Upper lobe of right lung (tissue), 1 donor: Measurements from ENCODE around the gene ZIC4. TPM values are rescaled to one million over a fixed set of nuclear protein-coding genes. Genes with fewer than 3 reads are reported as not detected.

Experiments used
- ATAC-seq: fragments of 200-7000 bp; cut with Tn5 transposase; one replicate; pipeline ENCODE4 v1.9.1; 2020; ENCODE audit warnings: mild to moderate bottlenecking, moderate library complexity
- DNase-seq: peaks from one replicate; pipeline ENCODE4 v3.0.0-alpha.2; 2020
- H3K27ac ChIP-seq: fragments of 200-600 bp; one replicate; pipeline ENCODE4 v1.8.0; 2022
- H3K27me3 ChIP-seq: fragments of 200-600 bp; one replicate; pipeline ENCODE4 v1.8.0; 2022; ENCODE audit warnings: mild to moderate bottlenecking
- H3K36me3 ChIP-seq: fragments of 200-600 bp; one replicate; pipeline ENCODE4 v1.8.0; 2022
- H3K4me1 ChIP-seq: fragments of 200-600 bp; one replicate; pipeline ENCODE4 v1.8.0; 2022
- H3K4me3 ChIP-seq: fragments of 200-600 bp; one replicate; pipeline ENCODE4 v1.8.0; 2022; ENCODE audit warnings: mild to moderate bottlenecking
- H3K9me3 ChIP-seq: fragments of 200-600 bp; one replicate; pipeline ENCODE4 v1.8.0; 2022
- CTCF ChIP-seq: fragments of 200-600 bp; IDR thresholded peaks from one replicate; pipeline ENCODE4 v1.8.0; 2022; ENCODE audit warnings: antibody characterized with exemption
- intact Hi-C: fragments of 100-400 bp; cut with DNase I; formaldehyde crosslinking; loops from one replicate; pipeline ENCODE4 v1.11.0; 2022
- long read RNA-seq: library from polyadenylated mRNA; unstranded; transcript quantifications from one replicate; pipeline ENCODE4 v2.0.0, GENCODE V29; 2021
- total RNA-seq: library from RNA; stranded (reverse); fragmentation: NEBNext Ultra II Directional; extraction: Animal tissue kit (Norgen Biotek cat#: 25700); gene quantifications from one replicate; pipeline ENCODE4 v1.2.1, GENCODE V29; 2021
- donor health status: DM: no; HTN: yes; CAD: no; lungs with severe emphysema.

ZIC4 gene
- not detected for total RNA-seq
- long read RNA-seq: 0 reads

DNA sequence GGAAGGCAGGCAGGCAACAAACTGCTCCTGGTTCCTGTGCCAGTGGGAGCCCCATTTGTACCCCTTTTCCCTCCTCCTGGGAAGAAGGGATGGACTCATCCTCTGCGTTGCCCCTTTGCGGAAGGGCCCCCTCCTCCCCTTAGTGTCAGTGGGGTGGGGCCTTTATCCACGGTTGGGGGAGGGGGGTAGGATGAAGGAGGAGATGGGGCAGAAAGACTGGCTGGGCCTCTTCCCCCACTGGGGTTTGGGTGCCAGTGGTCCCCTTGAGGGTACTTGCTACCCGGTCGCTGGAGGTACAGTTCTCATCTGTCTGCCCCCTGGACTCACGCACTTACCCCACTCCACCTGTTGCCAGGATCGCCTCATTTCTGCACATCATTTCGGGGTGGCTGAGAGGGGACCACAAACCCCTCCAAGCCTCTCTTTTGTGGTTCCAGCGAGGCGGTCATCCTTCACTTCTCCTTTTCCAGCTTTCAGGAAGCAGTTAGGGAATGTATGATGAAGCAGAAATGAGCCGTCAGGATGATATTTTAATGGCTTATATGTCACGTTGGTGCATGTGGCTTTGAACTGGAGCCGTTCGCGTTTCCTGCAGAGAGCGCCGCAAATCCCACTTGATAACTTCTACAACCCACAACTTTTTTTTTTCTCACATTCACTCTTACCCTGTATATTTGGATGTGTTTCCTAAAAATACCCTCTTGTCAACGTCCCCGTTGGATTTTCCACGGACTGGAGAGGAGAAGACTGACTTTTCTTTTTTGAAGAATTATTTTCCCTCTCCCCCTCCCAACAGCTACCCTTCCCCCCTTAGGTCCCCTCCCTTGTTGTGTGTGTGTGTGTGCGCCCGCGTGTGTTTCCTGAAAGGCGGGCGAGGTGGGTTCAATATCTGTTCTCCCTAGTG is at the start of gene ZIC4:
Gene ZIC4 (minus strand): TSS at position 516 of the 904 bp plus-strand sequence. CDS start 3,746 bp downstream, outside the sequence.
- intact Hi-C loops: no loop called here
- no peak within 1 kb of the TSS for H3K4me3 ChIP-seq

DNA sequence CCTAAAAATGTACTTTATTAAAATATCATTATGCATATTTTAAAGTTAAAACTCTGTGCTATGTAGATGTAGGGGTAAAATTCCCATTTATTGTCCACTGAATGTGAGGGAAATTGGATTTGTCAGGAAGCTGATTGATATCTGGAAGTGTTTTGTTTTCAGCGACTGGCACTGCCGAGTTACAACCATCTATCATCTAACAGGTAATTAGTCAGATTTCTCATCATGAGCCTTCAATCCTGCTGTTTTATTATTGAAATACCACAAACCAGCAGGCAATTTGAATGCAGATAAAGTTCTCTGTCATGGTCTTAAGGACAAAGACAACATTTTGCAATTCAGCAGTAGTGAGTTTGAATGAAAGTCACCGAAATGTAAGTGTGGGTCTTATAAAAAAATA is 43.3 kb upstream of the ZIC4 start:
- DNase-seq (no peak), ATAC-seq (no peak)
- H3K4me1 ChIP-seq: no peaks in the 10 kb centered on the region
- H3K36me3 ChIP-seq: no peaks in the 10 kb centered on the region
- H3K9me3 ChIP-seq: no peaks in the 10 kb centered on the region
- TF ChIP-seq CTCF: no peak
- no peak overlapping the region for H3K27ac ChIP-seq
- H3K27me3 ChIP-seq: no peaks in the 10 kb centered on the region
- intact Hi-C loops: no loop called here
- H3K4me3 ChIP-seq: no peak overlapping the region

More for the DNA sequence above, at the start of gene ZIC4:
- ATAC-seq (no peak), DNase-seq (no peak)
- H3K36me3 ChIP-seq: no peaks in the 10 kb centered on the region
- no peaks in the 10 kb centered on the region for H3K9me3 ChIP-seq
- peaks cover 96% of the 10 kb centered on the region for H3K27me3 ChIP-seq
- no peak within 1 kb of the TSS for H3K27ac ChIP-seq
- H3K4me1 ChIP-seq: peaks cover 16% of the 10 kb centered on the region
- TF ChIP-seq CTCF: no peak

- no peaks in the 10 kb centered on the region for H3K36me3 ChIP-seq
- TF ChIP-seq CTCF: no peak
- H3K4me1 ChIP-seq: no peaks in the 10 kb centered on the region
- no peak overlapping the region for H3K4me3 ChIP-seq
- H3K27me3 ChIP-seq: no peaks in the 10 kb centered on the region
- H3K27ac ChIP-seq: no peak overlapping the region
- intact Hi-C loops: no loop called here
- H3K9me3 ChIP-seq: no peaks in the 10 kb centered on the region
- DNase-seq: no peak
- no peak for ATAC-seq
Measured at GRCh38 chr3:147447224-147447623, 40.9 kb upstream of the ZIC4 start.

- no peak for ATAC-seq
Measured at GRCh38 chr3:147431751-147432150, 25.4 kb upstream of the ZIC4 start.

DNA sequence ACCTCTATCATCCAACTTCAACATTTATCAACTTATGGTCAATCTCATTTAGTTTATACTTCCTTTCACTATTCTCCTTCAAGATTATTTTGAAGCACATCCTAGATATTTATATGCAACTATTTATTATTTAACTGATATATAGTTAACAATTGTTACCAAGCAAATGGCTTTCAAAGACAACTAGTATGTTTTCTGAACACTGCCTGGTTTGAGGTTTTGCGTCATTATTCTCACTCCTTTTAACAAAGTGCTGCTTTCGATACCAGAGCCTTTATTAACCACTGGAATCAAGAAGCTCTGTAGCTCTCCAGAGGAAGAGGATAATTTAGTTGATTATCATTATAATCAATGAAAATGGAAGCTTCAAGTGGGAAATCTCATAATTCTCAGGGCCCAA is 22.4 kb upstream of the ZIC4 start:
- no peaks in the 10 kb centered on the region for H3K36me3 ChIP-seq
- ATAC-seq: no peak
- H3K27me3 ChIP-seq: peaks cover 59% of the 10 kb centered on the region
- H3K27ac ChIP-seq: no peak overlapping the region
- H3K4me1 ChIP-seq: no peaks in the 10 kb centered on the region
- H3K9me3 ChIP-seq: no peaks in the 10 kb centered on the region
- no peak for TF ChIP-seq CTCF
- intact Hi-C loops: no loop called here
- DNase-seq: no peak
- no peak overlapping the region for H3K4me3 ChIP-seq

More at GRCh38 chr3:147431751-147432150, 25.4 kb upstream of the ZIC4 start:
- DNase-seq: no peak
- no peaks in the 10 kb centered on the region for H3K9me3 ChIP-seq
- H3K4me3 ChIP-seq: no peak overlapping the region
- intact Hi-C loops: no loop called here
- H3K27ac ChIP-seq: no peak overlapping the region
- no peak for TF ChIP-seq CTCF
- H3K27me3 ChIP-seq: peaks cover 30% of the 10 kb centered on the region
- no peaks in the 10 kb centered on the region for H3K4me1 ChIP-seq
- no peaks in the 10 kb centered on the region for H3K36me3 ChIP-seq
